ENCODE data around the gene BACH2.
"Not testable (repeated sequence)": the region's sequence is repeated elsewhere in the genome, so short reads cannot be mapped to it uniquely, and the experiment has no call there.

The BACH2 gene

GRCh38 chr6:90282265-90282664 lies 14.4 kb downstream of the BACH2 start:
- not testable (repeated sequence) for DNase-seq (ENCODE audit: extremely low read depth in 1 of 2, low read depth in 1 of 2)

- DNase-seq (ENCODE audit: extremely low read depth in 1 of 2, low read depth in 1 of 2): no peak
These were observed 18.5 kb downstream of the BACH2 start for GRCh38 chr6:90278129-90278528.

GRCh38 chr6:90277302-90278011 lies 19.2 kb downstream of the BACH2 start:
- no peak for DNase-seq (ENCODE audit: extremely low read depth in 1 of 2, low read depth in 1 of 2)

- peak; percentile 72 to 95 for DNase-seq (ENCODE audit: extremely low read depth in 1 of 2, low read depth in 1 of 2)
These were observed 22.1 kb downstream of the BACH2 start for GRCh38 chr6:90274451-90275030.

GRCh38 chr6:90273863-90274262 lies 22.8 kb downstream of the BACH2 start:
- no peak for DNase-seq (ENCODE audit: extremely low read depth in 1 of 2, low read depth in 1 of 2)

GRCh38 chr6:90272895-90273294 lies 23.7 kb downstream of the BACH2 start:
- no peak for DNase-seq (ENCODE audit: extremely low read depth in 1 of 2, low read depth in 1 of 2)

- DNase-seq (ENCODE audit: extremely low read depth in 1 of 2, low read depth in 1 of 2): no peak
These were observed 24.8 kb downstream of the BACH2 start for GRCh38 chr6:90271831-90272230.

GRCh38 chr6:90269334-90269733 lies 27.3 kb downstream of the BACH2 start:
- no peak for DNase-seq (ENCODE audit: extremely low read depth in 1 of 2, low read depth in 1 of 2)

GRCh38 chr6:90268178-90268577 lies 28.5 kb downstream of the BACH2 start:
- DNase-seq (ENCODE audit: extremely low read depth in 1 of 2, low read depth in 1 of 2): no peak

- DNase-seq (ENCODE audit: extremely low read depth in 1 of 2, low read depth in 1 of 2): no peak
These were observed 29.6 kb downstream of the BACH2 start for GRCh38 chr6:90266905-90267621.

- no peak for DNase-seq (ENCODE audit: extremely low read depth in 1 of 2, low read depth in 1 of 2)
These were observed 32.1 kb downstream of the BACH2 start for GRCh38 chr6:90264561-90264960.

GRCh38 chr6:90263633-90264032 lies 33.0 kb downstream of the BACH2 start:
- DNase-seq (ENCODE audit: extremely low read depth in 1 of 2, low read depth in 1 of 2): no peak

- no peak for DNase-seq (ENCODE audit: extremely low read depth in 1 of 2, low read depth in 1 of 2)
These were observed 34.8 kb downstream of the BACH2 start for GRCh38 chr6:90261801-90262200.

GRCh38 chr6:90257486-90257738 lies 39.2 kb downstream of the BACH2 start:
- no peak for DNase-seq (ENCODE audit: extremely low read depth in 1 of 2, low read depth in 1 of 2)

GRCh38 chr6:90256698-90257485 lies 39.8 kb downstream of the BACH2 start:
- DNase-seq (ENCODE audit: extremely low read depth in 1 of 2, low read depth in 1 of 2): no peak

GRCh38 chr6:90253631-90254030 lies 43.0 kb downstream of the BACH2 start:
- DNase-seq (ENCODE audit: extremely low read depth in 1 of 2, low read depth in 1 of 2): no peak

GRCh38 chr6:90251295-90251992 lies 45.2 kb downstream of the BACH2 start:
- DNase-seq (ENCODE audit: extremely low read depth in 1 of 2, low read depth in 1 of 2): no peak

- no peak for DNase-seq (ENCODE audit: extremely low read depth in 1 of 2, low read depth in 1 of 2)
These were observed 46.2 kb downstream of the BACH2 start for GRCh38 chr6:90250405-90250804.

- DNase-seq (ENCODE audit: extremely low read depth in 1 of 2, low read depth in 1 of 2): peak in 1 of 2 donors; percentile 26
These were observed 47.2 kb downstream of the BACH2 start for GRCh38 chr6:90249458-90249857.

GRCh38 chr6:90249034-90249433 lies 47.6 kb downstream of the BACH2 start:
- no peak for DNase-seq (ENCODE audit: extremely low read depth in 1 of 2, low read depth in 1 of 2)

GRCh38 chr6:90247262-90247661 lies 49.4 kb downstream of the BACH2 start:
- DNase-seq (ENCODE audit: extremely low read depth in 1 of 2, low read depth in 1 of 2): no peak

Measured in stimulated activated CD8-positive, alpha-beta memory T cell treated with anti-CD3 and anti-CD28 coated beads, Interleukin-7, amount 100 ng/mL, for 48 hours (primary cell).